SK-N-SH treated with all-trans-retinoic acid at 6 μM for 48 hours (cell line): ENCODE data around the gene SH3PXD2A.
A peak's percentile ranks its signal among the peaks of the same experiment; 100 is the strongest.

Experiments
- ATAC-seq: fragments of 200-7000 bp; cut with Tn5 transposase; 3 replicates; pipeline ENCODE4 v1.9.1; 2020; ENCODE audit warnings: mild to moderate bottlenecking, moderate library complexity
- ARNTL ChIP-seq: fragments of 450-650 bp; formaldehyde crosslinking; IDR thresholded peaks from 2 replicates; pipeline ENCODE4 v1.5.0; 2020; ENCODE audit warnings: low read depth, mild to moderate bottlenecking, moderate library complexity, borderline replicate concordance
- BACH2 ChIP-seq: fragments of 250-450 bp; sonication (Bioruptor Pico); IDR thresholded peaks from 2 replicates; pipeline ENCODE4 v1.9.0; 2021; ENCODE audit warnings: mild to moderate bottlenecking, borderline replicate concordance
- CSDC2 ChIP-seq: fragments of 250-450 bp; sonication (Bioruptor Pico); IDR thresholded peaks from 2 replicates; pipeline ENCODE4 v1.5.0; 2020; ENCODE audit warnings: mild to moderate bottlenecking, moderate library complexity
- GLIS3 ChIP-seq: fragments of 250-450 bp; sonication (Bioruptor Pico); IDR thresholded peaks from 2 replicates; pipeline ENCODE4 v1.5.0; 2020; ENCODE audit warnings: mild to moderate bottlenecking, moderate library complexity
- ISL1 ChIP-seq: fragments of 250-450 bp; sonication (Bioruptor Pico); IDR thresholded peaks from 2 replicates; pipeline ENCODE4 v2.1.2; 2022; ENCODE audit warnings: mild to moderate bottlenecking, moderate library complexity
- PATZ1 ChIP-seq: fragments of 250-450 bp; sonication (Bioruptor Pico); IDR thresholded peaks from 2 replicates; pipeline ENCODE4 v1.8.0; 2020; ENCODE audit warnings: mild to moderate bottlenecking, moderate library complexity, borderline replicate concordance
- PPARA ChIP-seq: fragments of 250-450 bp; sonication (Bioruptor Pico); IDR thresholded peaks from 2 replicates; pipeline ENCODE4 v1.5.0; 2020; ENCODE audit warnings: mild to moderate bottlenecking, borderline replicate concordance
- SNAI2 ChIP-seq: fragments of 250-450 bp; sonication (Bioruptor Pico); IDR thresholded peaks from 2 replicates; pipeline ENCODE4 v1.5.0; 2020; ENCODE audit warnings: mild to moderate bottlenecking, moderate library complexity
- TOX ChIP-seq: fragments of 250-450 bp; sonication (Bioruptor Pico); IDR thresholded peaks from 2 replicates; pipeline ENCODE4 v1.8.0; 2021; ENCODE audit warnings: mild to moderate bottlenecking, moderate library complexity, borderline replicate concordance
- TSHZ2 ChIP-seq: fragments of 250-450 bp; sonication (Bioruptor Pico); IDR thresholded peaks from 2 replicates; pipeline ENCODE4 v1.5.0; 2020; ENCODE audit warnings: mild to moderate bottlenecking, moderate library complexity
- ZFP30 ChIP-seq: fragments of 450-650 bp; formaldehyde crosslinking; IDR thresholded peaks from 2 replicates; pipeline ENCODE4 v1.5.0; 2022; ENCODE audit warnings: mild to moderate bottlenecking, moderate library complexity
- ZNF565 ChIP-seq: fragments of 450-650 bp; formaldehyde crosslinking; conservative IDR thresholded peaks from 2 replicates; pipeline ENCODE4 v1.5.0; 2020; ENCODE audit warnings: low read depth, mild to moderate bottlenecking, moderate library complexity
- ZNF70 ChIP-seq: fragments of 450-650 bp; formaldehyde crosslinking; IDR thresholded peaks from 2 replicates; pipeline ENCODE4 v1.5.0; 2020; ENCODE audit warnings: mild to moderate bottlenecking, moderate library complexity
- ZNF8 ChIP-seq: fragments of 450-650 bp; formaldehyde crosslinking; IDR thresholded peaks from 2 replicates; pipeline ENCODE4 v1.5.0; 2020; ENCODE audit warnings: mild to moderate bottlenecking, moderate library complexity
- TF ChIP-seq, protein P1 (sequence below): fragments of 250-450 bp; sonication (Bioruptor Pico); IDR thresholded peaks from 2 replicates; pipeline ENCODE4 v1.5.1; 2021; ENCODE audit warnings: mild to moderate bottlenecking, moderate library complexity
- TF ChIP-seq, protein P2 (sequence below): fragments of 250-450 bp; sonication (Bioruptor Pico); IDR thresholded peaks from 2 replicates; pipeline ENCODE4 v1.8.0; 2021; ENCODE audit warnings: low read depth, mild to moderate bottlenecking, moderate library complexity, borderline replicate concordance

The SH3PXD2A gene

DNA sequence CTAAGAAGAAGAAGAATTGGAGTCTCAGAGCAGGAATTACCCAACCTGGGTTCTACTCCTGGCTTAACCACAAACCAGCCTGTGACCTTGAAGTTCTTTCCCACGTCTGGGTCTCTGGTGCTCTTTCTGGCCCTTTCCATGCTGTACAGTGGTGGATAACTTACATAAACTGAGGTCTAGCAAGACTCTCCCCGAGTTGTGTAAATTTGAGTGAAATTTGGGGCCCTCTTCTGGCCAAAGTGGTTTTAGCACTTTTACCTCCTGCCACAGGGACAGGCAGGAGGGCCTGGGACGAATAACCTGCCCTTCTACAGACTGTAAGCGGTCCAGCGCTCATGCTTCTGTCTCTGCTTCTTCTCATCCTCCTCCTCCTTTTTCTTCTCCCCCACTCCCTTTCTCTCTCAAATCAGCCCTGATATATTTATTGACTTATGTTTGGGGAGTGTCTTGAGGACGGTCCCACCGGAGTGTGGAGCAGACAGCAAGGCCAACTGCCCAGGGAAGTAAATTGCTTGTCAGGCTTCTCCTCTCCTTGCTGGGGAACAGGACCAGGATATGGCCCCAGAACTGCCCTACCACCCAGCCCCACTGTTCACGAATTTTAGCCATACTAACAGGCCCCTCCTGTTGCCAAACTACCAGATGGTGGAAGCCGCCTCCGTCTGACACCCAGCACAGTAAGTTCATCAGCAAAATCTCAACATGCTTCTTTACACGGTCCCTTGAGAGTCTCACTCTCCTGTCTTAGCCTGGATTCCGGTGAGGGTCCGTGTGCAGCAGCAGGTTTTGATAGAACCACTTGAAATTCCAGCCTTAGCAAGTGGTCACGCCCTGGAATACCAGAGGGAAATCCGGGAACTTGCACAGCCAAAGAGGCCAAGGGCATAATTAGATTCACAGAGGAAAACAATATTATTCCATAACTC lies 4.0 kb upstream of the SH3PXD2A start:
- peak; percentile 84 for ATAC-seq
- TF ChIP-seq TSHZ2 (no peak), ARNTL (CRISPR knock-in tag) (no peak), PPARA (CRISPR knock-in tag) (no peak), SNAI2 (no peak), BACH2 (CRISPR knock-in tag) (no peak), ZNF565 (CRISPR knock-in tag) (no peak)

DNA sequence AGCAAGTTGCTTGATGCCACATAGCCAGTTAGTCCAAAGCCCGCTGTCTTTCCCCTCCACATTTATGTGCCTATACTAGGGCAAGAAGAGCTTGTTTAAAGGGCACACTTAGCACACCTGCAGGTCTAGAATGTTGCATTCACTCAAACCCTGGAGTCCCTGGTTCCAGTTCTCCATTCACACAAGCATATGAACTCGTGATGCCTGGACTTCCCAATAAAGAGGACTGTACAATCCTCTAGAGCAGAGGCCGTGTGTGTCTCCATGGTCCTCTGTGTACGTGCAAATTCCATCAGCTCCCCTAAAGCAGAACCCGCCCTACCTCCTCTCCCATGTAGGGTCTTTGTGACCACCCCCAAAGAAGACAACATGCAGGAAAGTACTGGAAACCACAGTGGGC lies 3.0 kb upstream of the SH3PXD2A start:
- ATAC-seq, result no peak
- no peak for TF ChIP-seq ARNTL (CRISPR knock-in tag)
- no peak for TF ChIP-seq PPARA (CRISPR knock-in tag)
- TF ChIP-seq ZNF8 (CRISPR knock-in tag), result no peak
- TF ChIP-seq, protein P1, sequence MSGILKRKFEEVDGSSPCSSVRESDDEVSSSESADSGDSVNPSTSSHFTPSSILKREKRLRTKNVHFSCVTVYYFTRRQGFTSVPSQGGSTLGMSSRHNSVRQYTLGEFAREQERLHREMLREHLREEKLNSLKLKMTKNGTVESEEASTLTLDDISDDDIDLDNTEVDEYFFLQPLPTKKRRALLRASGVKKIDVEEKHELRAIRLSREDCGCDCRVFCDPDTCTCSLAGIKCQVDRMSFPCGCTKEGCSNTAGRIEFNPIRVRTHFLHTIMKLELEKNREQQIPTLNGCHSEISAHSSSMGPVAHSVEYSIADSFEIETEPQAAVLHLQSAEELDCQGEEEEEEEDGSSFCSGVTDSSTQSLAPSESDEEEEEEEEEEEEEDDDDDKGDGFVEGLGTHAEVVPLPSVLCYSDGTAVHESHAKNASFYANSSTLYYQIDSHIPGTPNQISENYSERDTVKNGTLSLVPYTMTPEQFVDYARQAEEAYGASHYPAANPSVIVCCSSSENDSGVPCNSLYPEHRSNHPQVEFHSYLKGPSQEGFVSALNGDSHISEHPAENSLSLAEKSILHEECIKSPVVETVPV, result no peak
- no peak for TF ChIP-seq GLIS3
- TF ChIP-seq ZNF565 (CRISPR knock-in tag), result no peak
- TF ChIP-seq SNAI2, result no peak
- TF ChIP-seq ISL1 (CRISPR knock-in tag), result no peak
- no peak for TF ChIP-seq PATZ1

GRCh38 chr10:103856797-103857170 lies 1.4 kb upstream of the SH3PXD2A start:
- ATAC-seq, result no peak

DNA sequence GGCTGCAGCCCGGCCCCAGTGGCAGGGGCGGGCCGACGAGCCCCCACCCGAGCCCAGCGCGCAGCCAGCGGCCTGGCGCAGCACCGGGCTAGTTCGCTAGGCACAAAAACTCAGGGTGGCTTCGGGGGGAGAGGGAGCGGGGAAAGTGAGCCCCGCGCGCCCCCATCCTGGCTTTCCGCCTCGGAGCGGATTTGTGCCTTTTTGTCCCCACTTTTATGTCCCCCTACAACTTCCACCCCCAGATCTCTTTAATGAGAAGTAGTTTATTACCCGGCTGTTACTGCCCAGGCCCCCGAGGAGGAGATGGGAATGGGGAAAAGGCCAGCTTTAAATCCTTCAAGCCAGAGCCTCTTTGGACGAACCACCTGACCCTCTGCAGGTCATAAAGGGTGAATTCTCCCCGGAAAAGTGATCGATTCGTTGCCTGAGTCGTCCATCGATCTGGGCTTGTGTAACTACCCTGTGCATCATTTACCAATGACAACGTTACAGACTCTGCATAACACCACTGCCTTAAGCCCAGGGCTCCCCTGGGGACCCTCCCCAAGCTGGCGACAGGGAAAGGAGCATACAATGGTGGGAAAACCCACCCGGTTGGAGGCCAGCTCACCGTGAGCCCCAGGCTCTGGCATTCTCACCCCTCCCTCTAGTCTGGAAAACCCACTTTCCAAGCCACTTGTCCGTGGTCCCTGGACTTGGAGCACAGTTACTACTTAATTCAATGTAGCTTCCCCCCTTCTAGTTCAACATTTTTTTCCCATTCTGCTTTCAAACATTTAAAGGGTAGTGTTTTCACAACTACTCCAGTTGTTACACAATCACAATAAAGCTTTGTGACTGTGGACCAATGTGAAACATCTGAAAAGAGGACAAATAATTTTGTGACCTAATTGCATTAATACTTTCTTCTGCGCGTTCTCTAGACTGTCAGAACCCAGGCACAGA lies 748 bp upstream of the SH3PXD2A start:
- no peak for TF ChIP-seq CSDC2 (CRISPR knock-in tag)
- no peak for TF ChIP-seq ZNF70 (CRISPR knock-in tag)
- TF ChIP-seq TOX (CRISPR knock-in tag), result no peak
- no peak for TF ChIP-seq ZNF8 (CRISPR knock-in tag)
- TF ChIP-seq, protein P2, sequence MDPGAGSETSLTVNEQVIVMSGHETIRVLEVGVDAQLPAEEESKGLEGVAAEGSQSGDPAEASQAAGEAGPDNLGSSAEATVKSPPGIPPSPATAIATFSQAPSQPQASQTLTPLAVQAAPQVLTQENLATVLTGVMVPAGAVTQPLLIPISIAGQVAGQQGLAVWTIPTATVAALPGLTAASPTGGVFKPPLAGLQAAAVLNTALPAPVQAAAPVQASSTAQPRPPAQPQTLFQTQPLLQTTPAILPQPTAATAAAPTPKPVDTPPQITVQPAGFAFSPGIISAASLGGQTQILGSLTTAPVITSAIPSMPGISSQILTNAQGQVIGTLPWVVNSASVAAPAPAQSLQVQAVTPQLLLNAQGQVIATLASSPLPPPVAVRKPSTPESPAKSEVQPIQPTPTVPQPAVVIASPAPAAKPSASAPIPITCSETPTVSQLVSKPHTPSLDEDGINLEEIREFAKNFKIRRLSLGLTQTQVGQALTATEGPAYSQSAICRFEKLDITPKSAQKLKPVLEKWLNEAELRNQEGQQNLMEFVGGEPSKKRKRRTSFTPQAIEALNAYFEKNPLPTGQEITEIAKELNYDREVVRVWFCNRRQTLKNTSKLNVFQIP, result no peak
- ATAC-seq, result no peak

More at GRCh38 chr10:103856797-103857170, 1.4 kb upstream of the SH3PXD2A start:
- TF ChIP-seq ARNTL (CRISPR knock-in tag), result no peak
- no peak for TF ChIP-seq ISL1 (CRISPR knock-in tag)
- no peak for TF ChIP-seq ZFP30 (CRISPR knock-in tag)
